ENCODE results near the gene NRAP. TPM values are rescaled to one million over a fixed set of nuclear protein-coding genes. Genes with fewer than 3 reads are reported as not detected.

The NRAP gene
- polyA plus RNA-seq, 1 of the 3 experiments (the other 2 are of a cell fraction) = not detected

DNA sequence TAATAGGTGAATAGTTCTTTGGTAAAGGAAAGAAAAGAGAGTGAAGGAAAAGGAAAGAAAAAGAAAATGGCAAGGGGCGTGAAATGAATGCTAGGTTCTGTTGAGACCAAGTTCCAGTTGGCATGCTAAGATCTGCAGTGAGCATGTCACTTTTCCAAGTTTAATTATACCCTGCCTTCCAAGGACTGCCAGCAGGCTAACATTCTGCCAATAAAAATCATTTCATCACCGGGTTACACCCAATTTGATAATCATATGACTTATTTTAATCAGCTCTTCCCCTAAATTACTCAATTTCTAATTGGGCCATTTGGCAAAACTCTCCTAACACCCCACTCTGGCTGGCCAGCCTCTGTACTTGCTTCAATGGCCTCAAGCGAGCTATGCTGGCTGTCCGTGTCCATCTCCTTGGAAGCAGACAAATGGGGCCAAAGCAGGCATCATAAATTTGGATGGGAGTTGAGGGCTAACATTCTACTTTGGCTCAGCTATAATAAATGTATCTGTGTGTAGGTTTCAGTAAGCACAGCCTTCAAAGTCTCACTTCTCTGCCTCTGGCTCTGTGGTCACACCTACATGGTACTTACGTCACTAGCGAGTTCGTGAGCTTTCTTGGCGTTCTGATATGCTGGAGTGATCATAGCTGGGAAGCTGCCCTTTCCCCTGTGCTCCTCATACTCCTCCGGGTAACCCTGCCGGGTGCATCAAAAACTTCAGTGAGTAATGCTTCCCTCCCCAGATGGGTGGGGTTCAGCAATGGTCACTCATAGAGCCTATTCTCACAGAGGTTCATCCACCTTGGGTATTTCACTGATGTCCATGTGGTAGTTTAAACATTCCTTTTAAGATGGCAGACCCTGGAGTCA lies 17.3 kb downstream of the NRAP start:
- no peak overlapping the region for H3K4me2 ChIP-seq
- TF ChIP-seq, protein P1, sequence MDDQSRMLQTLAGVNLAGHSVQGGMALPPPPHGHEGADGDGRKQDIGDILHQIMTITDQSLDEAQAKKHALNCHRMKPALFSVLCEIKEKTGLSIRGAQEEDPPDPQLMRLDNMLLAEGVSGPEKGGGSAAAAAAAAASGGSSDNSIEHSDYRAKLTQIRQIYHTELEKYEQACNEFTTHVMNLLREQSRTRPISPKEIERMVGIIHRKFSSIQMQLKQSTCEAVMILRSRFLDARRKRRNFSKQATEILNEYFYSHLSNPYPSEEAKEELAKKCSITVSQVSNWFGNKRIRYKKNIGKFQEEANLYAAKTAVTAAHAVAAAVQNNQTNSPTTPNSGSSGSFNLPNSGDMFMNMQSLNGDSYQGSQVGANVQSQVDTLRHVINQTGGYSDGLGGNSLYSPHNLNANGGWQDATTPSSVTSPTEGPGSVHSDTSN (IDR thresholded peaks at IDR 0.05) = no peak
- TF ChIP-seq RFX5 (IDR thresholded peaks at IDR 0.05; ENCODE audit: low read length) (no peak), RXRA (IDR thresholded peaks at IDR 0.05; ENCODE audit: borderline replicate concordance, low read depth) (no peak), MEF2A (IDR thresholded peaks at IDR 0.05; ENCODE audit: borderline replicate concordance, low read depth) (no peak), RCOR1 (IDR thresholded peaks at IDR 0.05; ENCODE audit: low read length) (no peak), CHD2 (IDR thresholded peaks at IDR 0.05; ENCODE audit: low read length, partially characterized antibody) (no peak), EZH2phosphoT487 (IDR thresholded peaks at IDR 0.05; ENCODE audit: borderline replicate concordance, low read depth) (no peak), POLR2AphosphoS5 (IDR thresholded peaks at IDR 0.05; ENCODE audit: low read depth, low read length) (no peak), TAF1 (IDR thresholded peaks at IDR 0.05; ENCODE audit: borderline replicate concordance, low read depth, low read length) (no peak), GATA2 (CRISPR knock-in tag; IDR thresholded peaks at IDR 0.05) (no peak), ELF1 (IDR thresholded peaks at IDR 0.05) (no peak), GABPA (IDR thresholded peaks at IDR 0.05; ENCODE audit: low read depth) (no peak), JUND (IDR thresholded peaks at IDR 0.05) (no peak), FOXJ3 (CRISPR knock-in tag; IDR thresholded peaks at IDR 0.05) (no peak), SMC3 (IDR thresholded peaks at IDR 0.05; ENCODE audit: low read depth, low read length) (no peak)
- TF ChIP-seq, protein P2, sequence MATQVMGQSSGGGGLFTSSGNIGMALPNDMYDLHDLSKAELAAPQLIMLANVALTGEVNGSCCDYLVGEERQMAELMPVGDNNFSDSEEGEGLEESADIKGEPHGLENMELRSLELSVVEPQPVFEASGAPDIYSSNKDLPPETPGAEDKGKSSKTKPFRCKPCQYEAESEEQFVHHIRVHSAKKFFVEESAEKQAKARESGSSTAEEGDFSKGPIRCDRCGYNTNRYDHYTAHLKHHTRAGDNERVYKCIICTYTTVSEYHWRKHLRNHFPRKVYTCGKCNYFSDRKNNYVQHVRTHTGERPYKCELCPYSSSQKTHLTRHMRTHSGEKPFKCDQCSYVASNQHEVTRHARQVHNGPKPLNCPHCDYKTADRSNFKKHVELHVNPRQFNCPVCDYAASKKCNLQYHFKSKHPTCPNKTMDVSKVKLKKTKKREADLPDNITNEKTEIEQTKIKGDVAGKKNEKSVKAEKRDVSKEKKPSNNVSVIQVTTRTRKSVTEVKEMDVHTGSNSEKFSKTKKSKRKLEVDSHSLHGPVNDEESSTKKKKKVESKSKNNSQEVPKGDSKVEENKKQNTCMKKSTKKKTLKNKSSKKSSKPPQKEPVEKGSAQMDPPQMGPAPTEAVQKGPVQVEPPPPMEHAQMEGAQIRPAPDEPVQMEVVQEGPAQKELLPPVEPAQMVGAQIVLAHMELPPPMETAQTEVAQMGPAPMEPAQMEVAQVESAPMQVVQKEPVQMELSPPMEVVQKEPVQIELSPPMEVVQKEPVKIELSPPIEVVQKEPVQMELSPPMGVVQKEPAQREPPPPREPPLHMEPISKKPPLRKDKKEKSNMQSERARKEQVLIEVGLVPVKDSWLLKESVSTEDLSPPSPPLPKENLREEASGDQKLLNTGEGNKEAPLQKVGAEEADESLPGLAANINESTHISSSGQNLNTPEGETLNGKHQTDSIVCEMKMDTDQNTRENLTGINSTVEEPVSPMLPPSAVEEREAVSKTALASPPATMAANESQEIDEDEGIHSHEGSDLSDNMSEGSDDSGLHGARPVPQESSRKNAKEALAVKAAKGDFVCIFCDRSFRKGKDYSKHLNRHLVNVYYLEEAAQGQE (IDR thresholded peaks at IDR 0.05; ENCODE audit: low read depth, low read length) = no peak
- TF ChIP-seq, protein P3, sequence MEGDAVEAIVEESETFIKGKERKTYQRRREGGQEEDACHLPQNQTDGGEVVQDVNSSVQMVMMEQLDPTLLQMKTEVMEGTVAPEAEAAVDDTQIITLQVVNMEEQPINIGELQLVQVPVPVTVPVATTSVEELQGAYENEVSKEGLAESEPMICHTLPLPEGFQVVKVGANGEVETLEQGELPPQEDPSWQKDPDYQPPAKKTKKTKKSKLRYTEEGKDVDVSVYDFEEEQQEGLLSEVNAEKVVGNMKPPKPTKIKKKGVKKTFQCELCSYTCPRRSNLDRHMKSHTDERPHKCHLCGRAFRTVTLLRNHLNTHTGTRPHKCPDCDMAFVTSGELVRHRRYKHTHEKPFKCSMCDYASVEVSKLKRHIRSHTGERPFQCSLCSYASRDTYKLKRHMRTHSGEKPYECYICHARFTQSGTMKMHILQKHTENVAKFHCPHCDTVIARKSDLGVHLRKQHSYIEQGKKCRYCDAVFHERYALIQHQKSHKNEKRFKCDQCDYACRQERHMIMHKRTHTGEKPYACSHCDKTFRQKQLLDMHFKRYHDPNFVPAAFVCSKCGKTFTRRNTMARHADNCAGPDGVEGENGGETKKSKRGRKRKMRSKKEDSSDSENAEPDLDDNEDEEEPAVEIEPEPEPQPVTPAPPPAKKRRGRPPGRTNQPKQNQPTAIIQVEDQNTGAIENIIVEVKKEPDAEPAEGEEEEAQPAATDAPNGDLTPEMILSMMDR (IDR thresholded peaks at IDR 0.05) = no peak
- TF ChIP-seq, protein P4, sequence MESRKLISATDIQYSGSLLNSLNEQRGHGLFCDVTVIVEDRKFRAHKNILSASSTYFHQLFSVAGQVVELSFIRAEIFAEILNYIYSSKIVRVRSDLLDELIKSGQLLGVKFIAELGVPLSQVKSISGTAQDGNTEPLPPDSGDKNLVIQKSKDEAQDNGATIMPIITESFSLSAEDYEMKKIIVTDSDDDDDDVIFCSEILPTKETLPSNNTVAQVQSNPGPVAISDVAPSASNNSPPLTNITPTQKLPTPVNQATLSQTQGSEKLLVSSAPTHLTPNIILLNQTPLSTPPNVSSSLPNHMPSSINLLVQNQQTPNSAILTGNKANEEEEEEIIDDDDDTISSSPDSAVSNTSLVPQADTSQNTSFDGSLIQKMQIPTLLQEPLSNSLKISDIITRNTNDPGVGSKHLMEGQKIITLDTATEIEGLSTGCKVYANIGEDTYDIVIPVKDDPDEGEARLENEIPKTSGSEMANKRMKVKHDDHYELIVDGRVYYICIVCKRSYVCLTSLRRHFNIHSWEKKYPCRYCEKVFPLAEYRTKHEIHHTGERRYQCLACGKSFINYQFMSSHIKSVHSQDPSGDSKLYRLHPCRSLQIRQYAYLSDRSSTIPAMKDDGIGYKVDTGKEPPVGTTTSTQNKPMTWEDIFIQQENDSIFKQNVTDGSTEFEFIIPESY (IDR thresholded peaks at IDR 0.05; ENCODE audit: borderline replicate concordance, low read depth) = no peak
- WGBS (ENCODE audit: low lambda C conversion rate) = 70% methylated on average over 10 of the region's 10 CpGs
- no peaks in the 10 kb centered on the region for H4K20me1 ChIP-seq (ENCODE audit: insufficient read depth)
- H3K4me1 ChIP-seq (ENCODE audit: control insufficient read depth in 1 of 2, insufficient read depth in 2 of 2, low read depth in 1 of 2, low read length in 1 of 2) = no peaks in the 10 kb centered on the region; a peak in 1 of 4 replicates
- no peak overlapping the region for H3K9ac ChIP-seq
- ChIA-PET CTCF (interaction anchor here (0.6 kb wide), 1 partner anchor 905 kb away, joined by 3 read pairs; no protein-coding TSS in a partner anchor), POLR2A (no interaction called here)
- peaks cover under 1% of the 10 kb centered on the region; the same call in 1 of the 2 replicates for H3K27me3 ChIP-seq (ENCODE audit: insufficient read depth)
- H2AFZ ChIP-seq (ENCODE audit: low read depth) = no peak overlapping the region
- H3K9me2 ChIP-seq = no peaks in the 10 kb centered on the region
- H3K79me2 ChIP-seq (ENCODE audit: insufficient read depth) = no peaks in the 10 kb centered on the region
- no peaks in the 10 kb centered on the region for H3K9me3 ChIP-seq
- H3K4me3 ChIP-seq (ENCODE audit: low read depth in 2 of 2, low read length in 1 of 2) = no peak overlapping the region
- no peaks in the 10 kb centered on the region for H3F3A ChIP-seq (replicated peaks; ENCODE audit: insufficient read depth)
- no peak for DNase-seq
- no peak overlapping the region for H3K27ac ChIP-seq (ENCODE audit: low read depth in 2 of 2, low read length in 1 of 2)
- H3K36me3 ChIP-seq (replicated peaks in 1 of 2; ENCODE audit: control insufficient read depth in 1 of 2, insufficient read depth in 2 of 2, low read length in 1 of 2) = no peaks in the 10 kb centered on the region
